T-helper 1 cell treated with Interleukin-12 subunit alpha and Interleukin-12 subunit beta and Interleukin-4 antibody, amounts not matched to agents 30 μg/mL and 1 μg/mL, for 36 hours (primary cell): ENCODE data around the gene MED14.
"Not testable (repeated sequence)": the region's sequence is repeated elsewhere in the genome, so short reads cannot be mapped to it uniquely, and the experiment has no call there.

Experiments used
- H3K27ac Mint-ChIP-seq: one replicate; pipeline ENCODE4 v1.8.0; 2021; ENCODE audit warnings: mild to moderate bottlenecking, mixed read lengths
- H3K27me3 Mint-ChIP-seq: one replicate; pipeline ENCODE4 v1.8.0; 2021; ENCODE audit warnings: low read depth, mixed read lengths
- H3K36me3 Mint-ChIP-seq: one replicate; pipeline ENCODE4 v1.8.0; 2021; ENCODE audit warnings: low read depth, mixed read lengths
- H3K4me1 Mint-ChIP-seq: one replicate; pipeline ENCODE4 v1.8.0; 2021; ENCODE audit warnings: low read depth, mixed read lengths
- H3K4me3 Mint-ChIP-seq: one replicate; pipeline ENCODE4 v1.8.0; 2021; ENCODE audit warnings: mild to moderate bottlenecking, moderate library complexity, mixed read lengths
- H3K9me3 Mint-ChIP-seq: one replicate; pipeline ENCODE4 v1.8.0; 2021; ENCODE audit warnings: mixed read lengths

The MED14 gene

GRCh38 chrX:40735325-40736169, at the start of gene MED14:
Gene MED14 (minus strand): TSS chrX:40735542. CDS start chrX:40735412, 130 bp downstream.
- peaks cover 23% of the 10 kb centered on the region for H3K4me1 Mint-ChIP-seq
- no peaks in the 10 kb centered on the region for H3K9me3 Mint-ChIP-seq

GRCh38 chrX:40784516-40785151, 49.3 kb upstream of the MED14 start:
- H3K9me3 Mint-ChIP-seq = no peaks in the 10 kb centered on the region
- H3K27me3 Mint-ChIP-seq = no peaks in the 10 kb centered on the region
- H3K36me3 Mint-ChIP-seq = no peaks in the 10 kb centered on the region
- no peak overlapping the region for H3K27ac Mint-ChIP-seq
- no peaks in the 10 kb centered on the region for H3K4me1 Mint-ChIP-seq
- no peak overlapping the region for H3K4me3 Mint-ChIP-seq

More at GRCh38 chrX:40735325-40736169, at the start of gene MED14:
- no peaks in the 10 kb centered on the region for H3K27me3 Mint-ChIP-seq
- H3K27ac Mint-ChIP-seq = peak within 1 kb of the TSS; percentile 90
- H3K4me3 Mint-ChIP-seq = peak within 1 kb of the TSS; percentile 84
- peaks cover 4% of the 10 kb centered on the region for H3K36me3 Mint-ChIP-seq

- not testable (repeated sequence) for H3K27ac Mint-ChIP-seq, H3K4me1 Mint-ChIP-seq, H3K36me3 Mint-ChIP-seq, H3K9me3 Mint-ChIP-seq, H3K27me3 Mint-ChIP-seq, H3K4me3 Mint-ChIP-seq
These were observed 47.4 kb upstream of the MED14 start for GRCh38 chrX:40782644-40783259.

- no peak overlapping the region for H3K4me3 Mint-ChIP-seq
- no peaks in the 10 kb centered on the region for H3K9me3 Mint-ChIP-seq
- no peaks in the 10 kb centered on the region for H3K36me3 Mint-ChIP-seq
- H3K27me3 Mint-ChIP-seq = no peaks in the 10 kb centered on the region
- no peaks in the 10 kb centered on the region for H3K4me1 Mint-ChIP-seq
- no peak overlapping the region for H3K27ac Mint-ChIP-seq
These were observed 45.6 kb upstream of the MED14 start for GRCh38 chrX:40780951-40781350.

- Mint-ChIP-seq H3K27me3 (no peaks in the 10 kb centered on the region), H3K4me3 (no peak overlapping the region), H3K36me3 (no peaks in the 10 kb centered on the region), H3K9me3 (no peaks in the 10 kb centered on the region), H3K27ac (no peak overlapping the region), H3K4me1 (no peaks in the 10 kb centered on the region)
These were observed 44.7 kb upstream of the MED14 start for GRCh38 chrX:40780082-40780481.

GRCh38 chrX:40778861-40779575, 43.7 kb upstream of the MED14 start:
- Mint-ChIP-seq H3K36me3 (no peaks in the 10 kb centered on the region), H3K4me3 (no peak overlapping the region), H3K9me3 (no peaks in the 10 kb centered on the region), H3K27ac (no peak overlapping the region), H3K4me1 (no peaks in the 10 kb centered on the region), H3K27me3 (no peaks in the 10 kb centered on the region)

- Mint-ChIP-seq H3K4me1 (no peaks in the 10 kb centered on the region), H3K4me3 (no peak overlapping the region), H3K9me3 (no peaks in the 10 kb centered on the region), H3K27ac (no peak overlapping the region), H3K27me3 (peaks cover 4% of the 10 kb centered on the region), H3K36me3 (no peaks in the 10 kb centered on the region)
These were observed 38.5 kb upstream of the MED14 start for GRCh38 chrX:40773809-40774208.

- H3K27me3 Mint-ChIP-seq = peaks cover 4% of the 10 kb centered on the region
- no peaks in the 10 kb centered on the region for H3K9me3 Mint-ChIP-seq
- no peak overlapping the region for H3K4me3 Mint-ChIP-seq
- no peaks in the 10 kb centered on the region for H3K4me1 Mint-ChIP-seq
- no peaks in the 10 kb centered on the region for H3K36me3 Mint-ChIP-seq
- H3K27ac Mint-ChIP-seq = no peak overlapping the region
These were observed 37.8 kb upstream of the MED14 start for GRCh38 chrX:40773188-40773587.

GRCh38 chrX:40772290-40772689, 36.9 kb upstream of the MED14 start:
- no peaks in the 10 kb centered on the region for H3K4me1 Mint-ChIP-seq

GRCh38 chrX:40761762-40762161, 26.4 kb upstream of the MED14 start:
- Mint-ChIP-seq H3K27me3 (no peaks in the 10 kb centered on the region), H3K9me3 (no peaks in the 10 kb centered on the region), H3K36me3 (no peaks in the 10 kb centered on the region), H3K4me1 (no peaks in the 10 kb centered on the region), H3K4me3 (no peak overlapping the region), H3K27ac (no peak overlapping the region)

More at GRCh38 chrX:40772290-40772689, 36.9 kb upstream of the MED14 start:
- peaks cover 4% of the 10 kb centered on the region for H3K27me3 Mint-ChIP-seq
- H3K9me3 Mint-ChIP-seq = no peaks in the 10 kb centered on the region
- H3K36me3 Mint-ChIP-seq = no peaks in the 10 kb centered on the region
- H3K4me3 Mint-ChIP-seq = no peak overlapping the region
- H3K27ac Mint-ChIP-seq = no peak overlapping the region

GRCh38 chrX:40759374-40759773, 24.0 kb upstream of the MED14 start:
- Mint-ChIP-seq H3K27ac (no peak overlapping the region), H3K4me1 (no peaks in the 10 kb centered on the region), H3K9me3 (no peaks in the 10 kb centered on the region), H3K4me3 (no peak overlapping the region), H3K36me3 (no peaks in the 10 kb centered on the region), H3K27me3 (no peaks in the 10 kb centered on the region)

- H3K27me3 Mint-ChIP-seq = no peaks in the 10 kb centered on the region
- no peak overlapping the region for H3K4me3 Mint-ChIP-seq
- H3K9me3 Mint-ChIP-seq = peaks cover 7% of the 10 kb centered on the region
- no peaks in the 10 kb centered on the region for H3K36me3 Mint-ChIP-seq
- H3K27ac Mint-ChIP-seq = no peak overlapping the region
- peaks cover 2% of the 10 kb centered on the region for H3K4me1 Mint-ChIP-seq
These were observed 21.7 kb upstream of the MED14 start for GRCh38 chrX:40757058-40757457.

GRCh38 chrX:40755291-40756249, 20.2 kb upstream of the MED14 start:
- no peak overlapping the region for H3K27ac Mint-ChIP-seq
- H3K4me1 Mint-ChIP-seq = peaks cover 4% of the 10 kb centered on the region
- no peaks in the 10 kb centered on the region for H3K36me3 Mint-ChIP-seq
- peaks cover 10% of the 10 kb centered on the region for H3K9me3 Mint-ChIP-seq
- peaks cover 4% of the 10 kb centered on the region for H3K27me3 Mint-ChIP-seq
- no peak overlapping the region for H3K4me3 Mint-ChIP-seq
